CD4-positive, alpha-beta T cell (primary cell): ENCODE data around the gene OR2V1. TPM values are rescaled to one million over a fixed set of nuclear protein-coding genes. Genes with fewer than 3 reads are reported as not detected.

Experiments
- ATAC-seq: fragments of 200-7000 bp; cut with Tn5 transposase; one replicate; pipeline ENCODE4 v1.10.0; 2022; ENCODE audit warnings: mild to moderate bottlenecking; ENCODE audit not compliant: poor library complexity
- CTCF ChIA-PET: fragments of 350-600 bp; sonication (Branson Sonifier 250); formaldehyde crosslinking; loops from one replicate; lab custom pipeline; 2021; ENCODE audit warnings: antibody characterized with exemption, inconsistent platforms; lab: Charles Lee
- POLR2A ChIA-PET: fragments of 350-600 bp; sonication (Branson Sonifier 250); formaldehyde crosslinking; loops from one replicate; lab custom pipeline; 2021; ENCODE audit warnings: antibody characterized with exemption, inconsistent platforms; lab: Charles Lee
- DNase-seq, 14 experiments: peaks; one replicate each; pipeline ENCODE4 v3.0.0-alpha.2; 2013 to 2020; ENCODE audit warnings: mixed read lengths in 2 of 14
- H3K27ac ChIP-seq, 2 donors: one replicate each; pipeline versions ENCODE4 v1.5.1 to v1.7.0; 2013; ENCODE audit warnings: low read length in 2 of 2, low read depth in 1 of 2, mild to moderate bottlenecking in 1 of 2
- H3K27me3 ChIP-seq, 2 experiments: 1 replicate in 1 of 2; 2 replicates in 1 of 2; pipeline versions ENCODE4 v1.6.1 to v1.7.0; 2013; ENCODE audit warnings: low read length in 2 of 2, control low read depth in 1 of 2, mild to moderate bottlenecking in 1 of 2, moderate library complexity in 1 of 2; ENCODE audit not compliant: insufficient read depth in 2 of 2, control insufficient read depth in 1 of 2
- H3K36me3 ChIP-seq: one replicate; pipeline ENCODE4 v1.6.1; 2013; ENCODE audit warnings: low read length, control low read depth; ENCODE audit not compliant: insufficient read depth
- H3K4me1 ChIP-seq: one replicate; pipeline ENCODE4 v1.6.1; 2013; ENCODE audit warnings: low read length, control low read depth; ENCODE audit not compliant: insufficient read depth
- H3K4me3 ChIP-seq: one replicate; pipeline ENCODE4 v1.5.1; 2013; ENCODE audit warnings: mild to moderate bottlenecking, low read length, moderate library complexity
- H3K9me3 ChIP-seq, 2 experiments: 1 replicate in 1 of 2; 2 replicates in 1 of 2; pipeline versions ENCODE4 v1.6.1 to v1.7.0; 2013; ENCODE audit warnings: low read length in 2 of 2, mild to moderate bottlenecking in 2 of 2, control low read depth in 1 of 2, moderate library complexity in 1 of 2; ENCODE audit not compliant: control insufficient read depth in 1 of 2, insufficient read depth in 1 of 2
- H3K27ac Mint-ChIP-seq: one replicate; pipeline ENCODE4 v1.8.0; 2020; ENCODE audit warnings: mixed read lengths
- H3K27me3 Mint-ChIP-seq: one replicate; pipeline ENCODE4 v1.8.0; 2021; ENCODE audit warnings: mixed read lengths
- H3K36me3 Mint-ChIP-seq: one replicate; pipeline ENCODE4 v1.8.0; 2021; ENCODE audit warnings: low read depth, mixed read lengths
- H3K4me1 Mint-ChIP-seq: one replicate; pipeline ENCODE4 v1.8.0; 2021; ENCODE audit warnings: low read depth, mixed read lengths
- H3K4me3 Mint-ChIP-seq: one replicate; pipeline ENCODE4 v1.8.0; 2020; ENCODE audit warnings: mild to moderate bottlenecking, mixed read lengths
- H3K9me3 Mint-ChIP-seq: one replicate; pipeline ENCODE4 v1.8.0; 2020; ENCODE audit warnings: mixed read lengths
- intact Hi-C, 2 experiments: fragments of 100-400 bp; cut with DNase I in 1 of 2; cut with micrococcal nuclease in 1 of 2; formaldehyde crosslinking; loops; one replicate each; pipeline versions ENCODE4 v1.15.1 to v1.9.0; 2023 to 2025; cut with DNase I, micrococcal nuclease
- total RNA-seq, 174 experiments: library from RNA in 2 of 174; stranded (reverse) in 2 of 174; gene quantifications; one replicate each; pipeline ENCODE4 v1.2.3 and lab custom pipeline; 2021 to 2026
- TF ChIP-seq, protein P1 (sequence below): fragments of 200-600 bp; IDR thresholded peaks from one replicate; pipeline ENCODE4 v1.8.0; 2022; ENCODE audit warnings: antibody characterized with exemption, mild to moderate bottlenecking

Gene OR2V1
- total RNA-seq, 2 experiments from 2014 or later: not detected

GRCh38 chr5:181086884-181087205, 44.1 kb downstream of the OR2V1 start:
- ATAC-seq (no peak), DNase-seq (no peak)
- no peak overlapping the region for H3K27ac ChIP-seq
- CTCF ChIA-PET: no interaction called here
- H3K27me3 ChIP-seq: peaks cover 28 to 29% of the 10 kb centered on the region in 2 experiments
- POLR2A ChIA-PET: no interaction called here
- H3K4me1 ChIP-seq: no peaks in the 10 kb centered on the region
- H3K4me1 Mint-ChIP-seq: no peaks in the 10 kb centered on the region
- intact Hi-C loops: no loop called here
- no peaks in the 10 kb centered on the region for H3K36me3 Mint-ChIP-seq
- H3K9me3 ChIP-seq: no peaks in the 10 kb centered on the region
- H3K4me3 ChIP-seq: no peak overlapping the region
- H3K4me3 Mint-ChIP-seq: no peak overlapping the region
- H3K27ac Mint-ChIP-seq: no peak overlapping the region
- peaks cover 65% of the 10 kb centered on the region for H3K27me3 Mint-ChIP-seq
- no peaks in the 10 kb centered on the region for H3K36me3 ChIP-seq
- TF ChIP-seq, protein P1, sequence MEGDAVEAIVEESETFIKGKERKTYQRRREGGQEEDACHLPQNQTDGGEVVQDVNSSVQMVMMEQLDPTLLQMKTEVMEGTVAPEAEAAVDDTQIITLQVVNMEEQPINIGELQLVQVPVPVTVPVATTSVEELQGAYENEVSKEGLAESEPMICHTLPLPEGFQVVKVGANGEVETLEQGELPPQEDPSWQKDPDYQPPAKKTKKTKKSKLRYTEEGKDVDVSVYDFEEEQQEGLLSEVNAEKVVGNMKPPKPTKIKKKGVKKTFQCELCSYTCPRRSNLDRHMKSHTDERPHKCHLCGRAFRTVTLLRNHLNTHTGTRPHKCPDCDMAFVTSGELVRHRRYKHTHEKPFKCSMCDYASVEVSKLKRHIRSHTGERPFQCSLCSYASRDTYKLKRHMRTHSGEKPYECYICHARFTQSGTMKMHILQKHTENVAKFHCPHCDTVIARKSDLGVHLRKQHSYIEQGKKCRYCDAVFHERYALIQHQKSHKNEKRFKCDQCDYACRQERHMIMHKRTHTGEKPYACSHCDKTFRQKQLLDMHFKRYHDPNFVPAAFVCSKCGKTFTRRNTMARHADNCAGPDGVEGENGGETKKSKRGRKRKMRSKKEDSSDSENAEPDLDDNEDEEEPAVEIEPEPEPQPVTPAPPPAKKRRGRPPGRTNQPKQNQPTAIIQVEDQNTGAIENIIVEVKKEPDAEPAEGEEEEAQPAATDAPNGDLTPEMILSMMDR: no peak
- no peaks in the 10 kb centered on the region for H3K9me3 Mint-ChIP-seq

GRCh38 chr5:181086026-181086883, 44.7 kb downstream of the OR2V1 start:
- H3K27ac Mint-ChIP-seq: no peak overlapping the region
- ChIA-PET CTCF (no interaction called here), POLR2A (no interaction called here)
- H3K4me1 Mint-ChIP-seq: no peaks in the 10 kb centered on the region
- H3K36me3 Mint-ChIP-seq: no peaks in the 10 kb centered on the region
- no peak for ATAC-seq
- H3K36me3 ChIP-seq: no peaks in the 10 kb centered on the region
- TF ChIP-seq, protein P1: no peak
- no peaks in the 10 kb centered on the region for H3K4me1 ChIP-seq
- no peaks in the 10 kb centered on the region for H3K9me3 Mint-ChIP-seq
- intact Hi-C loops: no loop called here
- no peak overlapping the region for H3K27ac ChIP-seq
- no peak overlapping the region for H3K4me3 ChIP-seq
- DNase-seq: no peak
- peaks cover 29 to 33% of the 10 kb centered on the region in 2 experiments for H3K27me3 ChIP-seq
- H3K9me3 ChIP-seq: no peaks in the 10 kb centered on the region
- peaks cover 67% of the 10 kb centered on the region for H3K27me3 Mint-ChIP-seq
- no peak overlapping the region for H3K4me3 Mint-ChIP-seq

DNA sequence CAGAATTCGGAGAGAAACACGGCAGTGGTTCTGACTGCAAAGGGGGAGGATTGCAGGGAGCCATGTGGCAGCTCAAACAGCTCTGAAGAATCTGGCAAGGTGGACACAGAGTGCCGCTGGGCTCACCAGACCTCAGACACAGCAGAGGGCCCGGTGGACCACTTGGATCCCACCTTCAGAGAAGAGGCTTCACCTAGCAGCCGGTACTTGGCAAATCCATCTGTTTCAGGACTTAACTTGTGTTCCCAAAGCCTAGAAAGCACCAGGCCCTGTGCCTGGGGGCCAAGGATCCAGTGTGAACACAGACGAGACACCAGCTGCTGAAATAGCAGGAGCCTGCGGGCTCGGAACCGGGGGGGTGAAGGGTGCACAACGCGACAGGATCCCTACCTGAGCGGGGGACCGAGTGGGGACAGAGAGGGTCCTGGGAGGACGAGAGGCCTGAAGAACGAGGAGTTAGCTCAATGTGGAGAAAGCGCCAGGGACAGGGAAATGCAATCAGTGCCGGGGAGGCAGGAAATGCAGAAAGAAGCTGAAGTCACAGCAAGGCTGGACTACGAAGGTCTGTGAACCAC, 46.3 kb downstream of the OR2V1 start:
- no peak overlapping the region for H3K27ac Mint-ChIP-seq
- POLR2A ChIA-PET: no interaction called here

More for the DNA sequence above, 46.3 kb downstream of the OR2V1 start:
- Mint-ChIP-seq H3K9me3 (no peaks in the 10 kb centered on the region), H3K27me3 (peaks cover 78% of the 10 kb centered on the region), H3K4me1 (no peaks in the 10 kb centered on the region), H3K4me3 (no peak overlapping the region), H3K36me3 (no peaks in the 10 kb centered on the region)
- H3K4me3 ChIP-seq: no peak overlapping the region
- intact Hi-C loops: no loop called here
- no peak for DNase-seq
- no peak overlapping the region for H3K27ac ChIP-seq
- H3K4me1 ChIP-seq: no peaks in the 10 kb centered on the region
- peaks cover 29 to 36% of the 10 kb centered on the region in 2 experiments for H3K27me3 ChIP-seq
- no peaks in the 10 kb centered on the region for H3K36me3 ChIP-seq
- ATAC-seq: no peak
- CTCF ChIA-PET: no interaction called here
- TF ChIP-seq, protein P1: no peak
- no peaks in the 10 kb centered on the region for H3K9me3 ChIP-seq
